T-helper 2 cell treated with Interferon-gamma antibody and Interleukin-4, amounts not matched to agents 5 μg/mL and 100 μg/mL, for 36 hours (primary cell): ENCODE measurements around the gene ARHGEF7.

ENCODE experiments used
- DNase-seq: peaks from one replicate; pipeline ENCODE4 v3.0.0; 2021; ENCODE audit warnings: low spot score
- H3K27ac Mint-ChIP-seq: one replicate; pipeline ENCODE4 v1.8.0; 2021; ENCODE audit warnings: mild to moderate bottlenecking, mixed read lengths
- H3K27me3 Mint-ChIP-seq: one replicate; pipeline ENCODE4 v1.8.0; 2021; ENCODE audit warnings: low read depth, mixed read lengths
- H3K36me3 Mint-ChIP-seq: one replicate; pipeline ENCODE4 v1.8.0; 2021; ENCODE audit warnings: low read depth, mixed read lengths
- H3K4me1 Mint-ChIP-seq: one replicate; pipeline ENCODE4 v1.8.0; 2021; ENCODE audit warnings: low read depth, mixed read lengths
- H3K4me3 Mint-ChIP-seq: one replicate; pipeline ENCODE4 v1.8.0; 2022; ENCODE audit warnings: mild to moderate bottlenecking, moderate library complexity, mixed read lengths
- H3K9me3 Mint-ChIP-seq: one replicate; pipeline ENCODE4 v1.8.0; 2021; ENCODE audit warnings: mixed read lengths

ARHGEF7 gene

GRCh38 chr13:111265006-111265700 lies 150.0 kb downstream of the ARHGEF7 start:
- DNase-seq, result no peak
- H3K4me1 Mint-ChIP-seq, result peaks cover 7% of the 10 kb centered on the region
- peaks cover under 1% of the 10 kb centered on the region for H3K9me3 Mint-ChIP-seq
- no peak overlapping the region for H3K27ac Mint-ChIP-seq
- H3K4me3 Mint-ChIP-seq, result no peak overlapping the region
- H3K36me3 Mint-ChIP-seq, result peaks cover 21% of the 10 kb centered on the region
- H3K27me3 Mint-ChIP-seq, result no peaks in the 10 kb centered on the region

- Mint-ChIP-seq H3K9me3 (no peaks in the 10 kb centered on the region), H3K4me3 (no peak overlapping the region), H3K27me3 (no peaks in the 10 kb centered on the region), H3K36me3 (peaks cover 21% of the 10 kb centered on the region), H3K27ac (no peak overlapping the region), H3K4me1 (peaks cover 10% of the 10 kb centered on the region)
- DNase-seq, result no peak
Observed at GRCh38 chr13:111265701-111266035, 150.6 kb downstream of the ARHGEF7 start.

DNA sequence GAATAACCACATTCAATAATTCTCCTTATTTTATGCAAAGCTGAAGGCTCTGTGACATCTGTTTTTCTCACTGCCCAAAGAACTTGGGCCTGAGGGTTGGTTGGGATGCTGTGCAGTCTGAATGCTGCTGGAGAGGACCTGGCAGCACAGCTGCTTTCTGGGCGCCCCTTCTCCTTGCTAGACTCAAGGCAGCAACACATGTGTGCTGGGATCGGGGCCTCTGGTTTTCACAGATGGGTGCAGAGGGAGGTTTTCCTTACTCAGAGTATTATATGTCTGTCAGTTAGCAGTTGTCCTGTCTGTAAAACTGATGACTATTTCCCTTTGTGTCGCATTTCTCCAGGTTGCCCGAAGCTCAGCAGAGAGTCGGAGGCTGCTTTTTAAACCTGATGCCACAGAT lies 152.1 kb downstream of the ARHGEF7 start:
- Mint-ChIP-seq H3K4me1 (peaks cover 10% of the 10 kb centered on the region), H3K27me3 (no peaks in the 10 kb centered on the region), H3K9me3 (no peaks in the 10 kb centered on the region), H3K27ac (no peak overlapping the region), H3K36me3 (peaks cover 20% of the 10 kb centered on the region), H3K4me3 (no peak overlapping the region)
- DNase-seq, result no peak

DNA sequence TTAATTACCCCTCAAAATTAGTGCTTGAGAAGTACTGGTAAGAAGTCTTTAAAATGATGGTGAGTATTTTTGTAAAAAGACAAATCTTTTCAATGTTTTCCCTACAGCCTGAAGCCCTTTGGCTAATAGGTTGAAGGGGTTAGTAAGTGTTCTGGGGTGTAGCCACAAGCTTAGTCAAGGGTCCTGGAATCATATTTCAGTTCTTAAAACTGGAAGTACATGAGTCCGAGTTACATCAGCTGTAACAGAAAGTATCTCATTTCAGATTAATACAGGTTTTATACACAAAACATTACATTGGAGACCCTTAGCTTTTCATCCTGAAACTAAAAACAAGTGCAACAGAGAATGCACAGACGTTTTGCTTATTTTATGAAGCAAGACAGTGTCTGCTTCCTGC lies 152.7 kb downstream of the ARHGEF7 start:
- no peaks in the 10 kb centered on the region for H3K9me3 Mint-ChIP-seq
- no peaks in the 10 kb centered on the region for H3K27me3 Mint-ChIP-seq
- peaks cover 10% of the 10 kb centered on the region for H3K4me1 Mint-ChIP-seq
- no peak for DNase-seq
- no peak overlapping the region for H3K4me3 Mint-ChIP-seq
- H3K27ac Mint-ChIP-seq, result no peak overlapping the region
- H3K36me3 Mint-ChIP-seq, result peaks cover 22% of the 10 kb centered on the region

- Mint-ChIP-seq H3K4me1 (peaks cover 8% of the 10 kb centered on the region), H3K27me3 (no peaks in the 10 kb centered on the region), H3K27ac (no peak overlapping the region), H3K9me3 (no peaks in the 10 kb centered on the region), H3K36me3 (peaks cover 35% of the 10 kb centered on the region), H3K4me3 (no peak overlapping the region)
- no peak for DNase-seq
Observed at GRCh38 chr13:111269508-111269907, 154.4 kb downstream of the ARHGEF7 start.

- Mint-ChIP-seq H3K27ac (peak overlapping the region; percentile 53), H3K27me3 (no peaks in the 10 kb centered on the region), H3K4me1 (peaks cover 10% of the 10 kb centered on the region), H3K9me3 (no peaks in the 10 kb centered on the region), H3K4me3 (no peak overlapping the region), H3K36me3 (peaks cover 39% of the 10 kb centered on the region)
- DNase-seq, result no peak
Observed at GRCh38 chr13:111270126-111270525, 155.0 kb downstream of the ARHGEF7 start.

- Mint-ChIP-seq H3K9me3 (no peaks in the 10 kb centered on the region), H3K27me3 (no peaks in the 10 kb centered on the region), H3K27ac (no peak overlapping the region), H3K36me3 (peaks cover 48% of the 10 kb centered on the region), H3K4me3 (no peak overlapping the region), H3K4me1 (peaks cover 18% of the 10 kb centered on the region)
- DNase-seq, result no peak
Observed at GRCh38 chr13:111270765-111271698, 155.9 kb downstream of the ARHGEF7 start.

- peaks cover 25% of the 10 kb centered on the region for H3K4me1 Mint-ChIP-seq
- no peaks in the 10 kb centered on the region for H3K27me3 Mint-ChIP-seq
- H3K36me3 Mint-ChIP-seq, result peaks cover 53% of the 10 kb centered on the region
- no peak overlapping the region for H3K27ac Mint-ChIP-seq
- H3K9me3 Mint-ChIP-seq, result no peaks in the 10 kb centered on the region
- DNase-seq, result no peak
- no peak overlapping the region for H3K4me3 Mint-ChIP-seq
Observed at GRCh38 chr13:111272117-111272516, 157.0 kb downstream of the ARHGEF7 start.

DNA sequence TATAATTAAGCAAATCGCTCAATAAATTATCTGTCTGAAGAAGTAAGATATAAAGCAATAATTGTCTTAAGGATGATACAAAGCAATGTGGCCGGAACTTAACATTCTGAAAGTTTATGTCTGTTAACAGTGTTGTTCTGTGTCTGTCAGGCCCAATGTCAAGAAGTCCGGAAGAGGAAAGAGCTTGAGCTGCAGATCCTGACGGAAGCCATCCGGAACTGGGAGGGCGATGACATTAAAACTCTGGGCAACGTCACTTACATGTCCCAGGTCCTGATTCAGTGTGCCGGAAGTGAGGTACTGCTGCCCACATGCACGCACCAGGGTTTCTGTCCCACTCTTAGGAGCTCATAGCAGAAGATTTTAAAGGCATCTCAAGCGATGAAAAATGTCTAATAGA lies 160.3 kb downstream of the ARHGEF7 start:
- no peak overlapping the region for H3K4me3 Mint-ChIP-seq
- no peaks in the 10 kb centered on the region for H3K27me3 Mint-ChIP-seq
- no peaks in the 10 kb centered on the region for H3K9me3 Mint-ChIP-seq
- peaks cover 26% of the 10 kb centered on the region for H3K4me1 Mint-ChIP-seq
- DNase-seq, result no peak
- H3K36me3 Mint-ChIP-seq, result peaks cover 59% of the 10 kb centered on the region
- peak overlapping the region; percentile 35 for H3K27ac Mint-ChIP-seq

DNA sequence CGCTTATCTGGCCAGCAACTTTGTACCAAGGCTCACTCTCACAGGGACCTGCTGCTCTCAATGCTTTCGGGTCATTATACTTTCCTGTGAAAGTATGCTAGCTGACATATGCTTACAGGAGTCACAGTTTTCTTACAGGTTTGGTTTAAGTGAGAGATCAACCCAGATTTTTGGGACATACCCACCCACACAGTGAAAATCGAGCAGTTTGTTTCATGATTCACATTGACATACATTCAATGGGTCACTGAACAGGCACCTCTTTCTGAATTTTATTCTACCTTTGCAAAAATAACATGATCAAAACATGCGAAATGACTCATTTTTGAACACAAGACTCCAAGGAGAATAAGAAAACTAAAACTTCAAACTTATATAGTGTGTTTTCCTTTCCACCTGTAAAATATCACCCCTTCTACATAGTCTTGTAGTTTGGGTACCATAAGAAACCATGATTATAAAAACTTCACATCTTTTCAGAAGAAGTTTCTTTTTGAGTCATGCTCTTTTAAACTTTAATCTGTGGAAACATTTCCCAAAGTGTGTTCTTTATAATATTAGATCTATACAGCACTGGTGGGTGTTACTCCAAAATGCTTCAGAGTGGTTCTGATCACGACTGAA lies 161.0 kb downstream of the ARHGEF7 start:
- H3K27me3 Mint-ChIP-seq, result no peaks in the 10 kb centered on the region
- no peak overlapping the region for H3K4me3 Mint-ChIP-seq
- no peak for DNase-seq
- peak overlapping the region; percentile 35 for H3K27ac Mint-ChIP-seq
- peaks cover 61% of the 10 kb centered on the region for H3K36me3 Mint-ChIP-seq
- peaks cover 25% of the 10 kb centered on the region for H3K4me1 Mint-ChIP-seq
- no peaks in the 10 kb centered on the region for H3K9me3 Mint-ChIP-seq

- Mint-ChIP-seq H3K27ac (peak overlapping the region; percentile 79), H3K4me3 (no peak overlapping the region), H3K4me1 (peaks cover 25% of the 10 kb centered on the region), H3K36me3 (peaks cover 62% of the 10 kb centered on the region), H3K9me3 (no peaks in the 10 kb centered on the region), H3K27me3 (no peaks in the 10 kb centered on the region)
- DNase-seq, result no peak
Observed at GRCh38 chr13:111278258-111278657, 163.1 kb downstream of the ARHGEF7 start.

GRCh38 chr13:111278743-111279652 lies 163.9 kb downstream of the ARHGEF7 start:
- Mint-ChIP-seq H3K36me3 (peaks cover 67% of the 10 kb centered on the region), H3K4me3 (no peak overlapping the region), H3K27ac (no peak overlapping the region), H3K27me3 (no peaks in the 10 kb centered on the region), H3K4me1 (peaks cover 25% of the 10 kb centered on the region), H3K9me3 (no peaks in the 10 kb centered on the region)
- DNase-seq, result no peak

GRCh38 chr13:111280226-111280625 lies 165.1 kb downstream of the ARHGEF7 start:
- Mint-ChIP-seq H3K27me3 (no peaks in the 10 kb centered on the region), H3K27ac (no peak overlapping the region), H3K4me3 (no peak overlapping the region), H3K4me1 (peaks cover 22% of the 10 kb centered on the region), H3K9me3 (no peaks in the 10 kb centered on the region), H3K36me3 (peaks cover 64% of the 10 kb centered on the region)
- no peak for DNase-seq
